Posterior vena cava (tissue), 2 donors: ENCODE measurements around the gene MT1E. TPM values are rescaled to one million over a fixed set of nuclear protein-coding genes. Genes with fewer than 3 reads are reported as not detected.

ENCODE experiments used
- DNase-seq: peaks from one replicate; pipeline ENCODE4 v3.0.0-alpha.2; 2020; ENCODE audit warnings: low spot score
- intact Hi-C, 2 donors: fragments of 100-400 bp; cut with DNase I; formaldehyde crosslinking; loops; one replicate each; pipeline versions ENCODE4 v1.14.1 to v1.14.2; 2022 to 2023
- total RNA-seq, 2 donors: library from RNA; stranded (reverse); fragmentation: NEBNext Ultra II Directional; extraction: Animal tissue kit (Norgen Biotek cat#: 25700); gene quantifications; one replicate each; pipeline ENCODE4 v1.2.1, GENCODE V29; 2021
- donor health status: DM: yes; HTN: yes; CAD: no.
- donor health status: DM: yes; HTN: yes; CAD: no.

Gene MT1E
- total RNA-seq, 2 donors from 2014 or later, result 240 to 379 TPM

GRCh38 chr16:56637814-56638750, 12.5 kb downstream of the MT1E start, which contains the start of gene MT1A:
TSS of gene MT1A (plus strand) at chr16:56638666. CDS start at chr16:56638739, 73 bp downstream.
- intact Hi-C loops, result no loop called here
- peak; percentile 96 for DNase-seq

GRCh38 chr16:56639045-56639444, 13.5 kb downstream of the MT1E start:
- intact Hi-C loops, result no loop called here
- DNase-seq, result no peak

GRCh38 chr16:56640076-56640475, 14.5 kb downstream of the MT1E start:
- no peak for DNase-seq
- intact Hi-C loops, result no loop called here

- no peak for DNase-seq
- intact Hi-C loops, result no loop called here
These were observed 15.6 kb downstream of the MT1E start for GRCh38 chr16:56641166-56641565.

- intact Hi-C loops, result no loop called here
- peak; percentile 95 for DNase-seq
These were observed 17.6 kb downstream of the MT1E start for GRCh38 chr16:56643080-56643778.

- no peak for DNase-seq
- intact Hi-C loops, result no loop called here
These were observed 18.3 kb downstream of the MT1E start for GRCh38 chr16:56643833-56644232.

GRCh38 chr16:56645311-56645710, 19.7 kb downstream of the MT1E start:
- no peak for DNase-seq
- intact Hi-C loops, result no loop called here

- intact Hi-C loops, result no loop called here
These were observed 20.3 kb downstream of the MT1E start for GRCh38 chr16:56645838-56646237.

GRCh38 chr16:56647641-56648431, 22.3 kb downstream of the MT1E start:
- intact Hi-C loops, result no loop called here
- no peak for DNase-seq

More at GRCh38 chr16:56645838-56646237, 20.3 kb downstream of the MT1E start:
- DNase-seq, result no peak

- intact Hi-C loops, result no loop called here
- no peak for DNase-seq
These were observed 23.7 kb downstream of the MT1E start for GRCh38 chr16:56649271-56649670.

GRCh38 chr16:56649820-56650219, 24.2 kb downstream of the MT1E start:
- intact Hi-C loops, result no loop called here
- no peak for DNase-seq

- intact Hi-C loops, result no loop called here
- DNase-seq, result no peak
These were observed 26.0 kb downstream of the MT1E start, which contains the start of gene MT1B for GRCh38 chr16:56651586-56651985. TSS of gene MT1B (plus strand) at chr16:56651886. CDS start at chr16:56651954, 68 bp downstream.

GRCh38 chr16:56652600-56652999, 27.0 kb downstream of the MT1E start:
- intact Hi-C loops, result no loop called here
- DNase-seq, result no peak

GRCh38 chr16:56653218-56653617, 27.6 kb downstream of the MT1E start:
- intact Hi-C loops, result no loop called here
- no peak for DNase-seq

- intact Hi-C loops, result no loop called here
- peak; percentile 93 for DNase-seq
These were observed 32.2 kb downstream of the MT1E start, which contains the start of gene MT1F for GRCh38 chr16:56657555-56658326. TSS of gene MT1F (plus strand) at chr16:56657959. CDS start at chr16:56658059, 100 bp downstream.

- intact Hi-C loops, result no loop called here
- peak; percentile 92 for DNase-seq
These were observed 32.8 kb downstream of the MT1E start for GRCh38 chr16:56658327-56658875.

GRCh38 chr16:56662357-56663354, 37.1 kb downstream of the MT1E start:
- DNase-seq, result no peak
- intact Hi-C loops, result loop anchor here in 1 of 2 donors (10.0 kb wide), 1 partner anchor 72 kb away; the partner anchor contains the start of gene NUP93
